Activated CD4-positive, CD25-positive, alpha-beta regulatory T cell treated with anti-CD3 and anti-CD28 coated beads, Interleukin-2, amount 50 U/mL, for 72 hours (primary cell): ENCODE data around the gene SHC4.

Experiments used
- DNase-seq: peaks from one replicate; pipeline ENCODE4 v3.0.0; 2021

SHC4 gene

GRCh38 chr15:48785195-48785594, 178.5 kb downstream of the SHC4 start:
- DNase-seq = no peak

GRCh38 chr15:48784756-48785155, 179.0 kb downstream of the SHC4 start:
- DNase-seq = no peak

DNA sequence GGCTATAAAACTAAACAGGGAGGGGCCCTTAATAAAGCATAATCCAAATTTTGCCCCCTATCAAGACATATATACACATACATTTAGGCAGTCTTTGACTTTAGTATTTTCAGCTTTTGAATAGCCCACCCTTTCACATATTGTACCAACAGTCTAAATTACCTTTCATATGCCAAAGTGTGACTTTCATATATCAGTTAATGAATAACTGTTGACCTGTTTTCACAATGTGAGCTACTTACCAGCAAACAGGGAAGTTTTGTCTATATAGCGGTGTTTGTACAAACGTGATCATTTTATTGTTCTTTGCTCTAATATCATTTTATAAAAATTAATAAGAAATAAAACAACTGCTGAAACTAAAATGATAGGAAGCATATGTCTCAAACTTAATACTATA, 180.8 kb downstream of the SHC4 start:
- no peak for DNase-seq

- no peak for DNase-seq
These were observed 182.1 kb downstream of the SHC4 start for GRCh38 chr15:48781481-48782081.

GRCh38 chr15:48781017-48781416, 182.7 kb downstream of the SHC4 start:
- no peak for DNase-seq

DNA sequence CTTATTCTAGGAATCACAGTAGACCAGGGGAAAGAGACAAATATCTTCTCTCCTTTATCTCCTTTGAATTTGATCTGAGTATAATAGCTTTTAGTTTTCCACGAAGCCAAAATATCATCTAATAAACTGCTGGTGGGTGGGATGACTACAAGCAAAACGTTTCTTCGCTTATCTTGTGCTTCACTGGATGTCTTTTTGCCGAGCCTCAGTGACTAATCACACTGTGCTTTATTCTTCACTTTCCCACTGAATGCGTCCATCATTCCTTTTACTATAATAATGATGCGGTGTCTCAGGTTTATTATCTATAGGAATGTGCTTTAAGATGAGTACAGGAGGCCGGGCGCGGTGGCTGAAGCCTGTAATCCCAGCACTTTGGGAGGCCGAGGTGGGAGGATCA, 185.4 kb downstream of the SHC4 start:
- no peak for DNase-seq

DNA sequence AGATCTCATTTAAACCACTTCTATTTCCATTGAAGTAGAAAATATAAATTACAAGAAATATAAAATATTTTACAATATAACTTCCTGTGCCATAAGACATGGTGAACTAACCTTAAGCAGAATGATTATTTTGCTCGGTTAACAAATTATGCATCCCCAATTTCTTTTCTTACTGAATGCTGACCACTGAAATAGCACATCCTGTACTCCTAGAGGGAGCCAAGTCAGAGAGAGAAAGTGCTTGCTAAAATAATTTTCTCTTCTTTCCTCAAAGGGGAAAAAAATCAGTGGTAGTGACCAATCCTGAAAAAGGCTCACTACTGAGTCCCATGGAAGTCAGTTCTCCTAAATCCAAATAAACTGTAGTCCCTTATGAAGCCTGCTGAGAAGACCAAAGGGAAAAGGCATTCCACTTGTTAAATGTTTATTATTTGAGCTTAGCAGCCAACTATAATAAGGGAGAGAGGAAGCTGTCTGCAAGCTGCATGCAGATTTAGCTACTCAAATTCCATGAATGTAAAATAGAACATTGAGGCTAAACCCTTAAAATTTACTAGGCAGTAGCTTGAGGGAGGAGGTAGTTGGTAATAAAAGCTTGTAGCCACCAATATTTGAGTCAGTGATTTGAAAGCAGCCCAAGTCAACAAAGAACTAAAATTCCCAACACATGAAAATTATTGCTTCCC, 185.9 kb downstream of the SHC4 start:
- no peak for DNase-seq

GRCh38 chr15:48775546-48775945, 188.2 kb downstream of the SHC4 start:
- DNase-seq = no peak

DNA sequence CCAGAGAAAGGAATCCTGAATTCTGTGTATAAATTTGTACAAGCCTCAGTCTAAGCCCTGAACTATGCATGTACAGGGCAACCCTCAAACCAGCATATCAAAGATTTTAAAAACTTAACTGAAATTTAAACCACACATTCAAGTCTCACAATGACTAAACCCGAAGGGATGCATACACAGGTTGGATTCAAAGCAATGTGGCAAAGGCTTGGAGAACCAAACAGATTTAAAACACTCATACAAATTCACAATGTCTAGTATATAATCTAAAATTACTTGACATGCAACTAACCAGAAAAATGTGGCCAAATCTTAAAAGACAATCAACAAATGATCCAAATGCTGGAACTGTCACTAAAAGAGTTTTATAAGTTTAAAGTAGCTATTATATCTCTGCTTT, 189.2 kb downstream of the SHC4 start:
- DNase-seq = no peak
